Spinal cord (tissue), 10 donors: ENCODE measurements around the gene HTR3A. TPM values are rescaled to one million over a fixed set of nuclear protein-coding genes. Genes with fewer than 3 reads are reported as not detected.

Source experiments
- DNase-seq, 6 donors: peaks; one replicate each; pipeline versions ENCODE4 v3.0.0 to v3.0.0-alpha.2; 2013 to 2015; ENCODE audit warnings: low spot score in 6 of 6, low read depth in 4 of 6
- H3K27ac ChIP-seq: one replicate; pipeline ENCODE4 v1.5.1; 2013; ENCODE audit warnings: low read depth, low read length, control low read depth
- H3K27me3 ChIP-seq: one replicate; pipeline ENCODE4 v1.6.1; 2013; ENCODE audit warnings: low read length; ENCODE audit not compliant: control insufficient read depth, insufficient read depth
- H3K36me3 ChIP-seq: one replicate; pipeline ENCODE4 v1.6.1; 2013; ENCODE audit warnings: low read length; ENCODE audit not compliant: control insufficient read depth, insufficient read depth
- H3K4me1 ChIP-seq: one replicate; pipeline ENCODE4 v1.6.1; 2013; ENCODE audit warnings: low read length; ENCODE audit not compliant: control insufficient read depth, insufficient read depth
- H3K4me3 ChIP-seq: one replicate; pipeline ENCODE4 v1.5.1; 2013; ENCODE audit warnings: low read depth, low read length, control low read depth
- H3K9me3 ChIP-seq: one replicate; pipeline ENCODE4 v1.6.1; 2013; ENCODE audit warnings: low read length; ENCODE audit not compliant: control insufficient read depth, insufficient read depth
- WGBS: methylation state at CpG from one replicate; pipeline ENCODE4 v1.1.5; 2013; ENCODE audit warnings: missing lambda C conversion rate; ENCODE audit not compliant: insufficient coverage; 5-methylcytosine and 5-hydroxymethylcytosine counted together
- polyA plus RNA-seq, 2 donors: library from polyadenylated mRNA; unstranded; fragments of 120-200 nt; gene quantifications; one replicate each; pipeline ENCODE4 v1.2.1, GENCODE V29; 2013; ENCODE audit not compliant: insufficient read length in 2 of 2
- total RNA-seq, 2 donors: library from RNA; depleted of rRNA in 1 of 2; stranded (reverse); fragments of 120-200 nt in 1 of 2; fragments of >200 nt in 1 of 2; gene quantifications; one replicate each; pipeline versions ENCODE4 v1.2.3 to v1.2.4, GENCODE V29; 2013 to 2014
- donor health status: healthy.

The HTR3A gene
- total and polyA plus RNA-seq, 4 donors = 0.28 to 23.0 (median 0.48) TPM

DNA sequence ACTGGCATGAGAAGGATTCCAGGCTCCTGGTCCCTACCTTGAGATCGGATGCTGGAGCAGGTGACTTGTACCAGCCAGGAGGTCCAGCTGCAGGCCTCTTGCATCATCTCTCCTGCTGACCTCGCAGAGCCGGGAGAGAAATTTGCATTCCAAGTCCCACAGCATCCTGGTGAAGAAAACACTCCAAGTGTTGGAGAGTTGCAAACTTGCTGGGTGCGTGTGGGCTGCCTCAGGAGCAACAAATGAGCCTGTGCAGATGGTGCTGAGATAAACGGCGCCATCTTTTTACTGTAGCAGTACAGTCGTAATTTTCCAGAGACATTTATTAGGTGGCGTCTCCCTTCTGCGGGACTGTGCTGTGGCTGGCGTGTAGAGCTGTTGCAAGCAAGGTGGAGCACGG, 52.5 kb downstream of the HTR3A start:
- WGBS = 73% methylated on average over 10 of the region's 11 CpGs
- Histone ChIP-seq H3K4me1 (peaks cover 11% of the 10 kb centered on the region), H3K27ac (no peak overlapping the region), H3K27me3 (peaks cover 6% of the 10 kb centered on the region), H3K9me3 (no peaks in the 10 kb centered on the region), H3K36me3 (no peaks in the 10 kb centered on the region), H3K4me3 (no peak overlapping the region)
- peak in 1 of 6 donors; percentile 67 for DNase-seq

DNA sequence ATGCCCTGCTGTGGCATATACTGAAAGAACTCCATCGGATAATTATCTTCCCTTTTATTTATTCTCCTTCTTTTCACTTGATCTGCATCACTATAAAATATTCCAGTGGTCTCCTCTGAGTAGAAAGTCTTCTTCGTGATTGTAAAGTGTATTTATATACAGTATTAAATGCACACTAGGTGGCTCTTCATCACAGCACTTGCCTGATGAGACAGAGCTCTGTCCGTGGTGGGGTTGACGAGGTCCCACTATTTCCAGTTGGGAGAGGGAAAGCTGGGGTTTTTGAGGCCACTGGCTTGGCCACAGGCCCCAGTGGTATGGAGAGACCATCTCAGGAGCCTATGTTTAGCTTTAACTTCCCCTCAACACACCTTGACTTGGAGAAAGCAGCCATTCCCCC, 53.0 kb downstream of the HTR3A start:
- Histone ChIP-seq H3K27me3 (peaks cover 6% of the 10 kb centered on the region), H3K27ac (no peak overlapping the region), H3K9me3 (no peaks in the 10 kb centered on the region), H3K36me3 (no peaks in the 10 kb centered on the region), H3K4me3 (no peak overlapping the region), H3K4me1 (peaks cover 11% of the 10 kb centered on the region)
- WGBS = no CpG with 5 or more reads among the region's 4 CpGs
- DNase-seq = peak in 1 of 6 donors; percentile 54

DNA sequence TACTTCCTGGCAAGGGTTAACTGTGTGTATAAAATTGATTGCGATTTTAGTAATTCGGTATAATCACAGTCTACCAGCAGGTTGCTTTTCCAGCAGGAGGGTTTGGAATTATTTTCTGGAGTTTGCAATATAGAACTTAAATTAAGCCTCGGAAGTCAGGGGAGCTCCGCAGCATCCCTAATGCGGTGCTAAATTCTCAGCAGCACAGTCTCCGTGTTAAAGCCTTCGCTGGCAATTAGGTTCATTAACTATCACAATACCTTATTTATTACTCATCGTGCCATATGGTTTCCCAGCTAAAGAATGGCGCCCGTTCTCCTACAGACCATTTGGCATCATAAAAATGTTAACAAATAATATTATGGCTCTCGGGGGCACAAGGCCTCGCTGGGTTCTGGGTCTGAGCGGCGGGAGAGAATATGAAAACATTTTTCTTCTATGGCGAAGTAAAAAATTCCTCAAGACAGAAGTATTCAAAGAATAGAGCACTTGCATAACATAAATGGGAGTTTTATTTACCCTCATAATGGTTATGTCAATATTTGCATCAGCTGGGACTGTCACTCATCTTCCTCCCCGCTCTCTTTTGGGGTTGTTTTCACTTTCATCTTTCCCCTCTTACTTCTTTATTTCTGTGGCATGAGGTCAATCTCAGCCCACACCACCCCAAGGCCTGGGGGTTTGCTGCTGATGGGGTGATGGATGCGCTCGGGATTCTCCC, 56.5 kb downstream of the HTR3A start:
- Histone ChIP-seq H3K9me3 (no peaks in the 10 kb centered on the region), H3K27me3 (peaks cover 8% of the 10 kb centered on the region), H3K36me3 (no peaks in the 10 kb centered on the region), H3K27ac (no peak overlapping the region), H3K4me3 (no peak overlapping the region), H3K4me1 (peaks cover 25% of the 10 kb centered on the region)
- WGBS = 35% methylated on average over 2 of the region's 18 CpGs
- DNase-seq = peak in 1 of 6 donors; percentile 92

DNA sequence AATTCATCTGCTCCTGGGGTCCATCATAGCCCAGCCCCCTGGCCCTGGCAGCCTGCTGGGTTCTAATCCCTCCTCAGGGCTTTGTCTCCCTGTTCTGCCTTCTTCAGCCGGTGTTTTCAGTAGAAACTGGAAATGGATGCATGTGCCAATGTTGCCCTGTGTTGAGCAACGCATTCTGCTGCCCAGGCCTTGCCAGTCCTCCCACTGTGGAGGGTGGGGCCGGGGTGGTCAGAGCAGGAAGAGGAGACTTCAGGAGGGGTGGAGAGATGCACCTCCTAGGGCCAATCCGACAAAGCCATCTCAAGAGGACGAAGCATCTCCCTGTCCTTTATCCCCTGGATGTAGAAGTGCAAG, 57.0 kb downstream of the HTR3A start:
- H3K27ac ChIP-seq = no peak overlapping the region
- H3K27me3 ChIP-seq = peaks cover 12% of the 10 kb centered on the region
- H3K36me3 ChIP-seq = no peaks in the 10 kb centered on the region
- H3K4me3 ChIP-seq = no peak overlapping the region
- WGBS = 76% methylated on average over 4 of the region's 5 CpGs
- H3K9me3 ChIP-seq = no peaks in the 10 kb centered on the region
- no peak for DNase-seq
- H3K4me1 ChIP-seq = peaks cover 27% of the 10 kb centered on the region

DNA sequence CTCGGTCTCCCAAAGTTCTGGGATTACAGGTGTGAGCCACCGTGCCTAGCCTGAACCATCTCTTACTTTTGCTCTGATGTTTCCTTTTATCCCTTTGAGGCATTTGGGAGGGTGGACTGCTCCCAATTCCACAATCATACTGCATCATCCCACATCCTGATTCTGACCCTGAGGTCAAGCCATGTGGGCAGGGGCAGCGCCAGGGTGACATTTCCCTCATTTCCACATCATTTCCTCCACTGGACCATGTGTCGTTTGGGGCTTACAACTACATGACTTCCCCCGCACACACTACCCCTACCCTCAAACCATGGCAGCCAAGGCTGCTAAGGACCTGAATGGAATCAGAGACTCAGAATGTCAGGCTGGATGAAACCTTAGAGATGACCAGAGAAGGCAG, 58.2 kb downstream of the HTR3A start:
- peaks cover 13% of the 10 kb centered on the region for H3K27me3 ChIP-seq
- 93% methylated on average over 4 of the region's 5 CpGs for WGBS

DNA sequence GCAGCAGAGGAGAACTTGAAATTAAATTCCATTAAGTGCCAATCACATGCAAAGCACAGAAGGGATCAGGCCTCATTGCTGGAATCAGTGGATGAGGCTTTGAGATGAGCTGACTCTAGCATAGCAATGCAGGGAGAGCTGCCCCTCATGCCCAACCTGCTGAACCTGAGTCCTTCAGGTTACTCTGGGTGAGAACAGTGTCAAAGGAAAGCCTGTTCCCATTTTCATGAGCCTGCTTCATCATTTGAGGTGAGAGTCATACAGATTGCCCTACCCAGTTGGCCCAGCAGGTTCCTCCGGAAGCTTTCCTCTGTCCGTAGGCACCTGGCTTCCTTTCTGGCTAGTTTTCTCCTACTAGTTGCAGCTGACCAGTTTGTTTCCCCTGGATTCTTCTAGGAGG, 58.7 kb downstream of the HTR3A start:
- Histone ChIP-seq H3K36me3 (no peaks in the 10 kb centered on the region), H3K27me3 (peaks cover 13% of the 10 kb centered on the region), H3K4me1 (peaks cover 23% of the 10 kb centered on the region), H3K27ac (no peak overlapping the region), H3K9me3 (no peaks in the 10 kb centered on the region), H3K4me3 (no peak overlapping the region)
- DNase-seq = no peak
- 78% methylated on average over 2 of the region's 2 CpGs for WGBS

More for the DNA sequence above, 58.2 kb downstream of the HTR3A start:
- H3K4me3 ChIP-seq = no peak overlapping the region
- peaks cover 23% of the 10 kb centered on the region for H3K4me1 ChIP-seq
- H3K27ac ChIP-seq = no peak overlapping the region
- H3K36me3 ChIP-seq = no peaks in the 10 kb centered on the region
- DNase-seq = no peak
- H3K9me3 ChIP-seq = no peaks in the 10 kb centered on the region

DNA sequence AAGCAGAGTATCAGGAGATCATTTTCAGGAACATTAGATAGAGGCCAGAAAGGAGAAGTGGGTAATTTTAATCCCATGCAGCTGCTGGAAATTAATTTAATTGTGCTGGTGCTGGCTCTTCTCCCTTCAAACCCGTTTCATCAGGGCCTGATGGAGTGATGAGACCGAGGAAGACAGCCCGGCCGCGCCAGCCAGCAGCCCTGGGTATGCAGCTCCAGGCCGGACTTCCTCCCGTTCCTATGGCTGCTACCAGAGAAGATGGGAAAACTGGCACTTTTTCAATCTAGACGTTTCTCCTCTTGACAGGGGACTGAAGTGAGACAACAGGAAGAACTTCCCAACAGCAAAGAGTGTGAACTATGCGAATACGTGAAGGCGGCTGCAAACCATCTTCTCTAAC, 60.0 kb downstream of the HTR3A start:
- Histone ChIP-seq H3K36me3 (no peaks in the 10 kb centered on the region), H3K27ac (no peak overlapping the region), H3K9me3 (no peaks in the 10 kb centered on the region), H3K4me1 (peaks cover 23% of the 10 kb centered on the region), H3K27me3 (peaks cover 13% of the 10 kb centered on the region), H3K4me3 (no peak overlapping the region)
- WGBS = 96% methylated on average over 7 of the region's 11 CpGs
- peak in 1 of 6 donors; percentile 25 for DNase-seq

DNA sequence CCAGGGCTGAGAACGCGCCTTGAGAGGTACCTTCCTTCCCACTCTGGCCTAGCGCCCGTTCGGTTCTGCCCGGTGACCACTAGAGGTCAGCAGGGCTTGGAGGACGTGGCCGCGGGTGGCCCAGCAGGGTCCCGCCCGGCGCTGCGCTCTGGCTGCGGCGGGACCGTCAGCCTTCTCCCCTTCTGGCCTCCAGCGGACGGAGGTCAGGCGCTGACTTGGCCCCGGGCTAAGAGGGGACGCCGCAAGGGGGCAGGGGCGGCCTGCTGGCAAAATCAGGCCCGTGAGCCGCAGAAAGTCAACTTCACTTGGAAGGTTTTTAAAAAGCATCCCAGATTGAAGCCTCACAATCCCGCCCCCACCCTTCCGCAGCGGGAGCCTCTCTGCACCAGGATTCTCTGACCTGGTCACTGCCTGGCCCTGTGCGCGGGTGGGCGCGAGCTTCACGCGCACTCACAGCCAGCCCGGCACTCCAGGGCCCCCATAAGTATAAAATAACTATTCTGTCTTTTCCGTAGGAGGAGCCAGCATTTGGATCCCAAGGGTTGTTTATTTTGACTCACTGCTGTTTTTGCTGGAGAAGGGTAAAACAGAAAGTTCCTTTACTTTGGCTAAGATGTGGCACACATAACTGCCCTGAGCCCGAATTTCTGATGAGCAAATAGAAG, 61.4 kb downstream of the HTR3A start:
- DNase-seq = peak in 3 of 6 donors; percentile 32 to 82 (median 81)
- Histone ChIP-seq H3K27me3 (peaks cover 11% of the 10 kb centered on the region), H3K4me1 (peaks cover 23% of the 10 kb centered on the region), H3K9me3 (no peaks in the 10 kb centered on the region), H3K4me3 (peak overlapping the region; percentile 18), H3K36me3 (no peaks in the 10 kb centered on the region), H3K27ac (peak overlapping the region; percentile 7)
- WGBS = 4% methylated on average over 30 of the region's 37 CpGs

DNA sequence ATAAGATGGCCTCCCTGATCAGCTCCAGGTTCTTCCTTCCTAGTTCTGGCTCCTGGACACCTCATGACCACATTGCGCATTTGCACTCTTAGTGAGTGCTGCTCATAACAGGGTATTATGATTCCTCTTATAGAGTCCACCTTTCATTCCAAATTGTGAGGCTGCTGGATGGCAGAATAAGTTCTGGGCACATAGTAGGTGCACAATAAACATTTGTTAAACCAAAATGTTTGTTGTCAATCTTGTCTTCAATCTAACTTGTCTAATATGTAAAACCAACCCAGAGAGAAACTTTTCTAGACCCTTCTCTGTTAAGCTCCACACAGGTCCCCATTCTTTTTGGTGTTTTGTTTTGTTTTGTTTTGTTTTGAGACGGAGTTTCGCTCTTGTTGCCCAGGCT, 62.0 kb downstream of the HTR3A start:
- no peak for DNase-seq
- Histone ChIP-seq H3K36me3 (no peaks in the 10 kb centered on the region), H3K27me3 (peaks cover 11% of the 10 kb centered on the region), H3K4me1 (peaks cover 19% of the 10 kb centered on the region), H3K27ac (peak overlapping the region; percentile 7), H3K4me3 (no peak overlapping the region), H3K9me3 (no peaks in the 10 kb centered on the region)
- 100% methylated on average over 1 of the region's 3 CpGs for WGBS

DNA sequence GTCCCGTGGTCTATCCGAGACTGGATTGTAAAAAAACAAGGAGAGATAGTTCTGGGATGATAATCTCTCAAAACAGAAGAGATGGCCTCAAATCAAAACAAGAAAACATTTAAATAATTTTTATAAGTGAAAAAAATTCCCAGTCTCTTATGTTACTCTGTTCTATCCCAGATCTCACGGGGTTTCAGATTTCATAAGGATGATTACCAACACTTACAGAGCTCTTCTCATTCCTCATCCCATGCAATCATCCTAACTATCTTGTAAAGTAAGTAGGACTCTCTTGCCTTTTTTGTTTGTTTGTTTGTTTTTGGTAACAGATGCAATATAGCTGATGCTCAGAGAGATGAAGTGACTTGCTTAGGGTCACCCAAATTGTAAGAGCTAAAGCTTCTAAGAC, 64.6 kb downstream of the HTR3A start:
- Histone ChIP-seq H3K4me3 (no peak overlapping the region), H3K27me3 (peaks cover 11% of the 10 kb centered on the region), H3K27ac (no peak overlapping the region), H3K4me1 (peaks cover 18% of the 10 kb centered on the region), H3K9me3 (peaks cover 4% of the 10 kb centered on the region), H3K36me3 (no peaks in the 10 kb centered on the region)
- WGBS = no CpG with 5 or more reads among the region's 3 CpGs
- no peak for DNase-seq
